Muscle of leg (tissue), 11 donors: Measurements from ENCODE around the gene ALLC. TPM values are rescaled to one million over a fixed set of nuclear protein-coding genes. Genes with fewer than 3 reads are reported as not detected.

ENCODE experiments used
- DNase-seq: peaks from one replicate; pipeline ENCODE4 v3.0.0; 2013
- H3K27ac ChIP-seq: one replicate; pipeline ENCODE4 v1.5.1; 2013; ENCODE audit warnings: mild to moderate bottlenecking, low read length, control low read depth
- H3K27me3 ChIP-seq: one replicate; pipeline ENCODE4 v1.6.1; 2013; ENCODE audit warnings: low read length; ENCODE audit not compliant: control insufficient read depth, insufficient read depth
- H3K36me3 ChIP-seq: one replicate; pipeline ENCODE4 v1.6.1; 2013; ENCODE audit warnings: low read length; ENCODE audit not compliant: control insufficient read depth, insufficient read depth
- H3K4me1 ChIP-seq: one replicate; pipeline ENCODE4 v1.6.1; 2013; ENCODE audit warnings: low read length; ENCODE audit not compliant: control insufficient read depth, insufficient read depth
- H3K4me3 ChIP-seq: one replicate; pipeline ENCODE4 v1.5.1; 2013; ENCODE audit warnings: low read length, control low read depth
- H3K9me3 ChIP-seq: replicated peaks from 2 replicates; pipeline ENCODE4 v1.6.1; 2013; ENCODE audit warnings: low read depth, low read length; ENCODE audit not compliant: control insufficient read depth
- WGBS: methylation state at CpG from one replicate; pipeline ENCODE4 v1.1.5; 2013; ENCODE audit warnings: missing lambda C conversion rate; ENCODE audit not compliant: insufficient coverage; 5-methylcytosine and 5-hydroxymethylcytosine counted together
- polyA plus RNA-seq, 8 donors: library from polyadenylated mRNA; unstranded; fragments of 120-200 nt; gene quantifications; one replicate each; pipeline versions ENCODE4 v1.2.1 to v1.2.3, GENCODE V29; 2013; ENCODE audit warnings: inconsistent platforms in 1 of 8, low replicate concordance in 1 of 8; ENCODE audit not compliant: insufficient read length in 8 of 8, insufficient read depth in 1 of 8
- total RNA-seq: library from RNA; stranded (reverse); fragments of 120-200 nt; gene quantifications from one replicate; pipeline ENCODE4 v1.2.4, GENCODE V29; 2013

Gene ALLC
- total and polyA plus RNA-seq, 9 donors: 0.09 TPM; not detected in 8

DNA sequence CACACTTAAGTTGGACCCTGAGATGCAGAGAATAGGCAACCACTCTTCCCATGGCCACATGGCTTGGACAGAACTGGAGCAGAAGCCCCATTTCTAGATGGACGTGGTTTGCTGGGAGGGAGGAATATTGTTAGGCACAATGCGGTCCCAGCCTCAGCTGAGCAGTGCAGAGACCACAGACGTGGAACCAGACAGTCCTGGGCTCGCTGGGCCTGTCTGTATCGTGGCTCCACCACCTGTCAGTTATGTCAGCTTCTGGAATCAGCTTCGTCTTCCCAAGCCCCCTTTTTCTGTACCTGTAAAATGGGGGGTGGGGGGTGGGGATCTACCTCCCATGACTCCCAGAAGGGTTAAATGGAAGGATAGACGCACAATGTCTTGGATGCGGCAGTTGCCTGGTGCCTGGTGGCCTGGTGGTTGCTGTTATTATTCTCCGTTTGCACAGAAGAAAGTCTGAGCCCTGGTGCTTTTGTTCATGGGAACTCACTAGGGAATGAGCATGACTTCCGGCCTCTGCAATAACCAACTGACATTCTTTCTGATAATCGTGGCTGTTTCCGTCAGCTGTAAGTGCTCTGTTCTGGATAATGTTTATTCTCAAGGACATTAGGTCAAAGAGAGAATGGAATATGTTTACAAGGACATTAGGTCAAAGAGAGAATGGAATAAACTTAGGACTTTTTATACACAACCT, 31.7 kb upstream of the ALLC start:
- H3K4me1 ChIP-seq: peaks cover 5% of the 10 kb centered on the region
- peak overlapping the region; percentile 37 for H3K27ac ChIP-seq
- H3K36me3 ChIP-seq: no peaks in the 10 kb centered on the region
- DNase-seq: peak; percentile 65
- no peaks in the 10 kb centered on the region for H3K27me3 ChIP-seq
- no peaks in the 10 kb centered on the region for H3K9me3 ChIP-seq
- no peak overlapping the region for H3K4me3 ChIP-seq
- 63% methylated on average over 4 of the region's 12 CpGs for WGBS

GRCh38 chr2:3626812-3627499, 31.0 kb upstream of the ALLC start:
- H3K36me3 ChIP-seq: no peaks in the 10 kb centered on the region
- H3K9me3 ChIP-seq: no peaks in the 10 kb centered on the region
- no peaks in the 10 kb centered on the region for H3K27me3 ChIP-seq
- H3K4me1 ChIP-seq: peaks cover 5% of the 10 kb centered on the region
- 96% methylated on average over 19 of the region's 25 CpGs for whole genome bisulfite sequencing
- no peak overlapping the region for H3K27ac ChIP-seq
- no peak overlapping the region for H3K4me3 ChIP-seq
- DNase-seq: no peak

DNA sequence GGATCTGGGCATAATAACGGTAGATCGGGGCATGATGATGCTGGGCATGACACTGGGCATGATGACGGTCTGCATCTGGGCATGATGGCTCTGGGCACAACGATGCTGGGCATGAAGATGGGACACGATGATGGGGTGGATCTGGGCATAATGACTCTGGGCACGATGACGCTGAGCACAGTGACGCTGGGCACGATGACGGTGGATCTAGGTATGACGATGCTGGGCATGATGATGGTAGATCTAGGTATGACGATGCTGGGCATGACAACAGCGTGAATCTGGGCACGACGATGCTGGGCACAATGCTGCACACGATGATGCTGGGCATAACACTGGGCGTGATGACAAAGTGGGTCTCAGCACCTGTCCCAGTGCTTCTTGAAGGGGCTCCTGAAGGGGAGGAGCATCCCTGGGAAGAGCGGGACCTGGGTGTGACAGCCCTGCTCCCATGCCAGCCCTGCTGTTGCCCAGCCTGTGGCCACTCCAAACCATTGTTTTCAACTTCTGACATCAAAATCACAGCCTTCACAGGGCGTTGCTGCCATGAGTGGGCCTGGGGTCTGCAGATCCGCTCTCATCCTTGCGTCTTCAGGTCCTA, 30.4 kb upstream of the ALLC start:
- Histone ChIP-seq H3K4me1 (peaks cover 5% of the 10 kb centered on the region), H3K27ac (no peak overlapping the region), H3K36me3 (no peaks in the 10 kb centered on the region), H3K4me3 (no peak overlapping the region), H3K9me3 (no peaks in the 10 kb centered on the region), H3K27me3 (no peaks in the 10 kb centered on the region)
- no peak for DNase-seq
- WGBS: 94% methylated on average over 21 of the region's 21 CpGs

GRCh38 chr2:3628241-3628679, 29.7 kb upstream of the ALLC start:
- no peaks in the 10 kb centered on the region for H3K27me3 ChIP-seq
- WGBS: 83% methylated on average over 5 of the region's 10 CpGs
- no peaks in the 10 kb centered on the region for H3K36me3 ChIP-seq
- no peak overlapping the region for H3K27ac ChIP-seq
- DNase-seq: no peak
- no peaks in the 10 kb centered on the region for H3K9me3 ChIP-seq
- H3K4me3 ChIP-seq: no peak overlapping the region
- H3K4me1 ChIP-seq: peaks cover 9% of the 10 kb centered on the region

GRCh38 chr2:3628800-3629199, 29.2 kb upstream of the ALLC start:
- DNase-seq: no peak
- Histone ChIP-seq H3K27ac (no peak overlapping the region), H3K4me3 (no peak overlapping the region), H3K9me3 (no peaks in the 10 kb centered on the region), H3K36me3 (no peaks in the 10 kb centered on the region), H3K4me1 (peaks cover 9% of the 10 kb centered on the region), H3K27me3 (no peaks in the 10 kb centered on the region)
- WGBS: 25% methylated on average over 9 of the region's 12 CpGs

DNA sequence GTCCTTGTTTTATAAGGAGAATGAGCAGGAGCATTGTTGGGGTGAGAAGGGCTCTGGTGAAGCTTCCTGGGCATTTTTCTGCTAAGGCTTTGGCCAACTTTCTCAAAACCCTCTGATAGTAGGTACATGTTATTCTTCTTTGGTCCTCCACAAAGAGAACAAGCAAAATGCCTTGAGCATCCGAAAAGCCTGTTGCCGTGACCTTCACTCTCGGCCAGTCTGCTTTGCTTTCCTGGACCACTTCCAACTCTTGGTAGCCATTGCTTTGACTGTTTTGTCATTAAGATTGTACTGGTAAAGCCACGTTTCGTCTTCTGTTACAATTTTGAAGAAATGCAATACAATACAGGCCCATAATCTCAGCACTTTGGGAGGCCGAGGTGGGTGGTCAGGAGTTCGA, 27.4 kb upstream of the ALLC start:
- Histone ChIP-seq H3K27me3 (no peaks in the 10 kb centered on the region), H3K9me3 (no peaks in the 10 kb centered on the region), H3K4me3 (no peak overlapping the region), H3K4me1 (peaks cover 11% of the 10 kb centered on the region), H3K27ac (no peak overlapping the region), H3K36me3 (no peaks in the 10 kb centered on the region)
- no peak for DNase-seq
- WGBS: 80% methylated on average over 2 of the region's 7 CpGs

DNA sequence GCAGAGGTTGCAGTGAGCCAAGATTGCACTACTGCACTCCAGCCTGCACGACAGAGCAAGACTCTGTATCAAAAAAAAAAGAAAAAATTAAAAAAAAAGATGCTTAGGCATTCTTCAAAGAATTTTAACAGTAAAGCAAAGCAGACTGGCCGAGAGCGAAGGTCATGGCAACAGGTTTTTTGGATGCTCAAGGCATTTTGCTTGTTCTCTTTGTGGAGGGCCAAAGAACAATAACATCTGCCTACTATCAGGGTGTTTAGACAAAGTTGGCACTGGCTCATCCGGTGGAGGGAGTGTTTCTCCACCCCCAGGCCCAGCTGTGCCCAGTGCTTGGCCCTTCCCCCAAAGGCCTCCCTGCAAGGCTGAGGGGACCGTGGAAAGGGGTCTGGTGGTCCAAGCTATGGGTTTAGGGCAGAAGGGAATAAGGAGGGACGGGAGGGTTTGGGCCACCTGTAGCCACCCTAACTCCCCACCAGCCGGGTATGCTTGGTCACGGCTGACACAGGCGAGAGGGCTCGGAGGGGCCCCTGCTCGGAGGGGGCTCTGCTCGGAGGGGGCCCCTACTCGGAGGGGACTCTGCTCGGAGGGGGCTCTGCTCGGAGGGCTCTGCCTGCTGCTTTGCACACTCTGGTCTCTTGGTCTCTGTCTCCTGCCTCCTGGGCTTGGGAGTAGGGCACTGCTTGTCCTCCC, 26.7 kb upstream of the ALLC start:
- no peak for DNase-seq
- Histone ChIP-seq H3K27me3 (no peaks in the 10 kb centered on the region), H3K9me3 (no peaks in the 10 kb centered on the region), H3K27ac (no peak overlapping the region), H3K4me1 (peaks cover 6% of the 10 kb centered on the region), H3K36me3 (no peaks in the 10 kb centered on the region), H3K4me3 (no peak overlapping the region)
- 76% methylated on average over 13 of the region's 15 CpGs for WGBS

GRCh38 chr2:3631851-3632659, 25.9 kb upstream of the ALLC start:
- no peak for DNase-seq
- no peaks in the 10 kb centered on the region for H3K27me3 ChIP-seq
- H3K9me3 ChIP-seq: no peaks in the 10 kb centered on the region
- H3K4me3 ChIP-seq: no peak overlapping the region
- WGBS: 92% methylated on average over 24 of the region's 26 CpGs
- no peak overlapping the region for H3K27ac ChIP-seq
- no peaks in the 10 kb centered on the region for H3K36me3 ChIP-seq
- H3K4me1 ChIP-seq: peaks cover 6% of the 10 kb centered on the region

DNA sequence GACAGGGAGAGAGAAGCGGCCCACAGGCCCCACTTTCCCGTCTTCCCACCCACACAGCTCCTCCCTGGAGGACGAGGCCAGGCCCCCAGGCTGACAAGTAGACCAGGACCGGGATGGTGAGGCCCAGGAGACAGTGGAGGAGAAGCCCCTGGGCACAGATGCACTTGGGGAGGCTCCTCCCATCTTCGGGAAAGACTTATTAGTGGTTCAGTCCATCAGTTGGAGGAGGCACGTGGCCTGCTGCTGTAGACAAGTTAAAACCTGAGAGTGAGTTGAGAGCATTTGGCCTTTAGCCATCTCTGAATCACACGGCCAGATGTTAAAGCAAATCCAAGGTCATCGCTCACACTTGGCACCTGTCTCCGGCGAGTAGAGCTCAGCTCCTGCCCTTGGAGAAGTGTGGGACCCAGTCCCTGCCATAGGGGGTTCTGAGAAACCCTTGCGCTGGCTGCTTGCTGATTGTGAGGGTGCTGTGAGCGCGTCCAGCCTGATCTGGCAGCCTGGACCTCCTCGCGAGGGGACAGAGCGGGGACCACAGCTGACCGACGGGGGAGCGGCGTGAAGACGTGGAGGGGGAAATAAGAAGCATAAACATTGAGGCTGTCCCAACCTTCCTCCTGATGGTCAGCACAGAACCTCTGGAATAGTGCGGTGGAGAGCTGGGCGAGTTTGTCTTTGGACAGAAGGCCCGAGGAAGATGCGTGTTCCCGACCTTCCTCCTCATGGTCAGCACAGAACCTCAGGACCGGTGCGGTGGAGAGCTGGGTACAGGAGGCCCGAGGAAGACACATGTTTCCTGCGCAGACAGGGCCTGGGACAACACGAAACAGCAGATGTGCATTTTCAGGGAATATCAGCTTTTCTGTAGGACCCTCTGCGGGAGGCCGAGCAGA, 24.7 kb upstream of the ALLC start:
- no peaks in the 10 kb centered on the region for H3K9me3 ChIP-seq
- 68% methylated on average over 24 of the region's 33 CpGs for WGBS
- H3K4me3 ChIP-seq: no peak overlapping the region
- peaks cover 6% of the 10 kb centered on the region for H3K4me1 ChIP-seq
- H3K27me3 ChIP-seq: no peaks in the 10 kb centered on the region
- H3K36me3 ChIP-seq: no peaks in the 10 kb centered on the region
- no peak overlapping the region for H3K27ac ChIP-seq
- peak; percentile 41 for DNase-seq
